Middle frontal gyrus (tissue), 1 donor: ENCODE data around the gene SLIT1.

Experiments used
- DNase-seq: peaks from one replicate; pipeline ENCODE4 v3.0.0-alpha.2; 2015; ENCODE audit warnings: low spot score; ENCODE audit errors: extremely low spot score

SLIT1 gene

GRCh38 chr10:97025613-97026242, 160.0 kb downstream of the SLIT1 start:
- DNase-seq, result peak; percentile 16

GRCh38 chr10:97024168-97025073, 161.3 kb downstream of the SLIT1 start:
- no peak for DNase-seq

- DNase-seq, result no peak
Measured at GRCh38 chr10:97023401-97024167, 162.2 kb downstream of the SLIT1 start.

GRCh38 chr10:97022616-97023015, 163.1 kb downstream of the SLIT1 start:
- DNase-seq, result no peak

- DNase-seq, result peak; percentile 64
Measured at GRCh38 chr10:97020452-97021400, 165.0 kb downstream of the SLIT1 start.

GRCh38 chr10:97019213-97019844, 166.4 kb downstream of the SLIT1 start:
- no peak for DNase-seq

GRCh38 chr10:97018251-97019212, 167.2 kb downstream of the SLIT1 start:
- DNase-seq, result no peak

- DNase-seq, result no peak
Measured at GRCh38 chr10:97017474-97017903, 168.3 kb downstream of the SLIT1 start.

- peak; percentile 56 for DNase-seq
Measured at GRCh38 chr10:97016728-97017473, 168.9 kb downstream of the SLIT1 start.

- DNase-seq, result no peak
Measured at GRCh38 chr10:97015240-97015639, 170.5 kb downstream of the SLIT1 start.

- DNase-seq, result no peak
Measured at GRCh38 chr10:97013983-97014382, 171.8 kb downstream of the SLIT1 start.

GRCh38 chr10:97013568-97013967, 172.2 kb downstream of the SLIT1 start:
- DNase-seq, result no peak

GRCh38 chr10:97012470-97012869, 173.3 kb downstream of the SLIT1 start:
- no peak for DNase-seq

- no peak for DNase-seq
Measured at GRCh38 chr10:97011397-97011796, 174.4 kb downstream of the SLIT1 start.

GRCh38 chr10:97010695-97011206, 175.0 kb downstream of the SLIT1 start:
- no peak for DNase-seq

GRCh38 chr10:97007417-97007816, 178.3 kb downstream of the SLIT1 start:
- DNase-seq, result no peak

- DNase-seq, result no peak
Measured at GRCh38 chr10:97006364-97006763, 179.4 kb downstream of the SLIT1 start.

- DNase-seq, result no peak
Measured at GRCh38 chr10:97005349-97005748, 180.4 kb downstream of the SLIT1 start.
